Measurements from ENCODE around the gene VEGFB.

VEGFB gene

DNA sequence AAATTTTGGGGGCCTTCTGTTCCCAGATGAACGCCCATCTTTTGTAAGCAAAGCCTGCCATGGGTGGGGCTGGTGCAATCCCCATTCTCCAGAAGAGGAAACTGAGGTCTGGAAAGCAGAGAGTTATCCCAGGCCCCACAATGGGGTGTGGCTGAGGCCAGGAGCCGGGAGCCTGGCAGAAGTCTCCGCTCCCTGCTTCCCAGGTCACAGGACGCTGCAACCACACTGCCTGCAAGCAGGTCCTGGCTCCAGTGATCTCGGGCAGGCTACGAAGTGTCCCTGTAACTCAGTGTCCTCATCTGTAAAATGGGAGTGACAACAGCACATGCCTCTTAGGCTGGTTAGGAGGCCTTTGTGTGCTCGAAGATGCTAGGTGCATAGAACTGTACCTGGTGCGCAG is 18.7 kb downstream of the VEGFB start:
- TF ChIP-seq, protein P1, sequence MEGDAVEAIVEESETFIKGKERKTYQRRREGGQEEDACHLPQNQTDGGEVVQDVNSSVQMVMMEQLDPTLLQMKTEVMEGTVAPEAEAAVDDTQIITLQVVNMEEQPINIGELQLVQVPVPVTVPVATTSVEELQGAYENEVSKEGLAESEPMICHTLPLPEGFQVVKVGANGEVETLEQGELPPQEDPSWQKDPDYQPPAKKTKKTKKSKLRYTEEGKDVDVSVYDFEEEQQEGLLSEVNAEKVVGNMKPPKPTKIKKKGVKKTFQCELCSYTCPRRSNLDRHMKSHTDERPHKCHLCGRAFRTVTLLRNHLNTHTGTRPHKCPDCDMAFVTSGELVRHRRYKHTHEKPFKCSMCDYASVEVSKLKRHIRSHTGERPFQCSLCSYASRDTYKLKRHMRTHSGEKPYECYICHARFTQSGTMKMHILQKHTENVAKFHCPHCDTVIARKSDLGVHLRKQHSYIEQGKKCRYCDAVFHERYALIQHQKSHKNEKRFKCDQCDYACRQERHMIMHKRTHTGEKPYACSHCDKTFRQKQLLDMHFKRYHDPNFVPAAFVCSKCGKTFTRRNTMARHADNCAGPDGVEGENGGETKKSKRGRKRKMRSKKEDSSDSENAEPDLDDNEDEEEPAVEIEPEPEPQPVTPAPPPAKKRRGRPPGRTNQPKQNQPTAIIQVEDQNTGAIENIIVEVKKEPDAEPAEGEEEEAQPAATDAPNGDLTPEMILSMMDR (IDR thresholded peaks at IDR 0.05; ENCODE audit: low read depth, low read length): no peak
- no peak for DNase-seq (ENCODE audit: extremely low read depth, low read depth)

DNA sequence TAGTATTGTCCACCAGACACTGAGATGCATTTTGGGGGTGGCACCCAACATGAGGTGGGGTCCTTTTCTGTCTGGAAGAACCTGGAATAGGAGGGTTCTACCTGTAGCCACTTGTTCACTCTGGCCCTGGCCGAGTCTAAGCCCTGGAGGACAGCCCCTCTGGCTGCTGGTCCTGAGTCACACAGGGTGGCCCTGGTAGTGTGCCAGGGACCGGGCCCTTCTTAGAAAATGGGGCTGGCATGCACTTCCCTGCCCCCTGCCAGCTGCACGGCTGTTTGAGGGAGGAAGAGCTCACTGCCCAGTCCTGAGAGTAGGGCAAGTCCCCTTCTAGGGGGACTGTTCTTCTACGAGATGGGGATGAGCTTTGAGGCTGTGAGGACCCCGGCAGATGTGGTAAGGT is 19.1 kb downstream of the VEGFB start:
- TF ChIP-seq, protein P1 (IDR thresholded peaks at IDR 0.05; ENCODE audit: low read depth, low read length): no peak
- DNase-seq (ENCODE audit: extremely low read depth, low read depth): no peak

DNA sequence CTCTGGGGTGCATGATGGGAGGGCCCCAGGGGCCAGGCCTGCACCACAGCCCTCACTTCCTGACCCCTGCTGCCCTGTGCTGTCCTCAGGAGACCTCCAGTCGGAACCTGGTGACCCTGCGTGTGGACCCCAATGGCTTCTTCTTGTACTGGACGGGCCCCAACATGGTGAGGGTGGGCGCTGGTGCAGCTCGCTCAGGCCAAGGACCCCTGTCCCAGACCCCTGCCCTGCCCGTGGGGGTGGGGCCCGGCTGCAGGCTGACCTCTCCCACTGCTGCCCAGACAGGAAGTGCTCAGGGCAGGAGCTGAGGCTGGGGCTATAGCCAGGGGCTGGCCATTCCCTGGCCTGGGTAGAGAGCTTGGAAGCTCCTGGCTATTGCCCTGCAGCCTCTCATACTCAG is 19.9 kb downstream of the VEGFB start:
- no peak for DNase-seq (ENCODE audit: extremely low read depth, low read depth)
- TF ChIP-seq, protein P1 (IDR thresholded peaks at IDR 0.05; ENCODE audit: low read depth, low read length): no peak

DNA sequence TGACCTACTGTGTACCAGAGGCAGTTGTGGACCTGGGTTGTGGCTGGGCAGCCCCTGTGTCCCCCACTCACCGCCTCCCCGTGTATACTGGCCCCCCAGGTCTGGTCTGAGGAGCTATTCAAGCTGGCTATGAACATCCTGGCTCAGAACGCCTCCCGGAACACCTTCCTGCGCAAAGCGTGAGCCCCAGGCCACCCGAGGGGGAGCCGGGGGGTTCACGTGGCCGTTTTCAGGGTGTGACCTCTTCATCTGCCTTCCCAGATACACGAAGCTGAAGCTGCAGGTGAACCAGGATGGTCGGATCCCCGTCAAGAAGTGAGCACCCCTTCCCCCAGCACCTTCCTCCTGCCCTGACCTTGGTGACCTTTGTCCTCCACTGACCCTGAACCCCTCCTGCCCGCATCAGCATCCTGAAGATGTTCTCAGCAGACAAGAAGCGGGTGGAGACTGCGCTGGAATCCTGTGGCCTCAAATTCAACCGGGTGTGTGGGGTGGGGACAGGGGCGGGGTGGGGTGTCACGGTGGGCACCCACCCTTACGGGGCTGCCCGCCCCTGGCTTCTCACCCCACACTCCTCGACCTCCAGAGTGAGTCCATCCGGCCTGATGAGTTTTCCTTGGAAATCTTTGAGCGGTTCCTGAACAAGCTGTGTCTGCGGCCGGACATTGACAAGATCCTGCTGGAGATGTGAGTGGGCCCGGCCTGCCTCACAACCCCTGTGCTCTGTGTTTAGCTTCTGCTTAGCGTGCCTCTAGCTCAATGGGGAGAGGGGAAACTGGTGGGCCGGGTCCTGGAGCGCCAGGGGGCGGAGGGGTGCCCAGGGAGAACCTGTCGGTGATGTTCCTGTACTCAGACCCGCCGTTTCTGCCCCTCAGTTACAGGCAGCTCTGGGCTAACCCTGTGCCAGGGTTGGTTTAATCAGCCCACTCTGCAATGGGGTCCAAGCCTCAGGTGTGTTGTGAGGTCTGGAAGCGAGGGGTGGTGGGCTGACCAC is 21.0 kb downstream of the VEGFB start:
- TF ChIP-seq, protein P1 (IDR thresholded peaks at IDR 0.05; ENCODE audit: low read depth, low read length): no peak
- DNase-seq (ENCODE audit: extremely low read depth, low read depth): no peak

DNA sequence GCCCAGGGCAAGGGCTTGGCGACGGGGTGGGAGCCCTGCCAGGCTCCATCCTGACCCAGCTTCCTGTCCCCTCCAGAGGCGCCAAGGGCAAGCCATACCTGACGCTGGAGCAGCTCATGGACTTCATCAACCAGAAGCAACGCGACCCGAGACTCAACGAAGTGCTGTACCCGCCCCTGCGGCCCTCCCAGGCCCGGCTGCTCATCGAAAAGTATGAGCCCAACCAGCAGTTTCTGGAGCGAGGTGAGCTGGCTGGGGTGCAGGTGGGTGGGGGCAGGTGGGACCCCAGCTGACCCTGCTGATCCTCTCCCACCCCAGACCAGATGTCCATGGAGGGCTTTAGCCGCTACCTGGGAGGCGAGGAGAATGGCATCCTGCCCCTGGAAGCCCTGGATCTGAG is 21.9 kb downstream of the VEGFB start:
- no peak for DNase-seq (ENCODE audit: extremely low read depth, low read depth)
- TF ChIP-seq, protein P1 (IDR thresholded peaks at IDR 0.05; ENCODE audit: low read depth, low read length): no peak

DNA sequence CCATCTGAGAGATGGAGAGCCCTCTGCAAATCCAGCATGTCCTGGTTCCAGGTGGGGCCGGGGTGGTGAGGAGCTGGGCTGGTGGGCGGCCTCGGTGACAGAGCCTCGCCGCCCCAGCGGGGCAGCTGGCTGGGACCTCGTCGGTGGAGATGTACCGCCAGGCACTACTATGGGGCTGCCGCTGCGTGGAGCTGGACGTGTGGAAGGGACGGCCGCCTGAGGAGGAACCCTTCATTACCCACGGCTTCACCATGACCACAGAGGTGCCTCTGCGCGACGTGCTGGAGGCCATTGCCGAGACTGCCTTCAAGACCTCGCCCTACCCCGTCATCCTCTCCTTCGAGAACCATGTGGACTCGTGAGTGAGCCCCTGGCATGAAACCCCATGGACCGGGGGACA is 24.0 kb downstream of the VEGFB start:
- TF ChIP-seq, protein P1 (IDR thresholded peaks at IDR 0.05; ENCODE audit: low read depth, low read length): no peak
- DNase-seq (ENCODE audit: extremely low read depth, low read depth): no peak

DNA sequence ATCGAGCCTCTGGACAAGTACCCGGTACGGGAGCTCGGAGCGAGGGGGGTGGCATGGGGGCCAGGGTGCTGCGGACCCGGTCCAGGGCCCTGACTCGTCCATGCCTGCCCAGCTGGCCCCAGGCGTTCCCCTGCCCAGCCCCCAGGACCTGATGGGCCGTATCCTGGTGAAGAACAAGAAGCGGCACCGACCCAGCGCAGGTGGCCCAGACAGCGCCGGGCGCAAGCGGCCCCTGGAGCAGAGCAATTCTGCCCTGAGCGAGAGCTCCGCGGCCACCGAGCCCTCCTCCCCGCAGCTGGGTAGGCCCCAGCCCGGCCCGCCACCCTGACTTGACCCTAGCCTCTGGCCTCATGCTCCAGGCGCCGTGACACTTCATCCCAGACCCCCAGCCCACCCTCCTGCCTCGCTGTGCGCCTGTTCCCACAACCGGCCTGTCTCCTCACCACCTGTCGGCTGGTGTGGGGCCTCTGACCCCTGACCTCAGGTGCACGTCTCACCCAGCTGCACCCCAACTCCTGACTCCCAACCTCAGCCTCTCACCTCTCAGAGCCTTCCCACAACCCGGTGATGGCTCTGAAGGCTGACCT is 24.7 kb downstream of the VEGFB start:
- TF ChIP-seq, protein P1 (IDR thresholded peaks at IDR 0.05; ENCODE audit: low read depth, low read length): no peak
- no peak for DNase-seq (ENCODE audit: extremely low read depth, low read depth)
